B cell (primary cell): Measurements from ENCODE around the gene KLHL11. TPM values are rescaled to one million over a fixed set of nuclear protein-coding genes. Genes with fewer than 3 reads are reported as not detected.

Experiments used
- ATAC-seq: fragments of 200-7000 bp; cut with Tn5 transposase; one replicate; pipeline ENCODE4 v1.10.0; 2021; ENCODE audit warnings: low read depth, mild to moderate bottlenecking, moderate number of reproducible peaks, moderate library complexity
- CTCF ChIA-PET: fragments of 350-600 bp; sonication (Branson Sonifier 250); formaldehyde crosslinking; loops from one replicate; lab custom pipeline; 2021; ENCODE audit warnings: antibody characterized with exemption, inconsistent platforms; lab: Charles Lee
- POLR2A ChIA-PET: fragments of 350-600 bp; sonication (Branson Sonifier 250); formaldehyde crosslinking; loops from one replicate; lab custom pipeline; 2021; ENCODE audit warnings: antibody characterized with exemption; lab: Charles Lee
- DNase-seq: peaks from one replicate; pipeline ENCODE4 v3.0.0; 2013
- H2AFZ ChIP-seq: 2 replicates; pipeline ENCODE4 v1.6.1; 2012; ENCODE audit warnings: mild to moderate bottlenecking, low read depth, low read length; ENCODE audit not compliant: insufficient read depth, poor library complexity, severe bottlenecking
- H3K27ac ChIP-seq, 2 donors: 1 replicate in 1 of 2; 2 replicates in 1 of 2; pipeline ENCODE4 v1.5.1; 2012 to 2013; ENCODE audit warnings: low read length in 2 of 2, mild to moderate bottlenecking in 2 of 2, moderate library complexity in 1 of 2
- H3K27me3 ChIP-seq, 4 experiments: fragments of 200-600 bp in 1 of 4; sonication (generic) in 1 of 4; replicated peaks in 1 of 4; 1 replicate in 2 of 4; 2 replicates in 2 of 4; pipeline versions ENCODE4 v1.6.1 to v1.7.0; 2013 to 2016; ENCODE audit warnings: low read length in 3 of 4, mild to moderate bottlenecking in 2 of 4, mixed read lengths in 1 of 4, moderate library complexity in 1 of 4; ENCODE audit not compliant: insufficient read depth in 4 of 4, control insufficient read depth in 3 of 4; ENCODE audit errors: control extremely low read depth in 1 of 4
- H3K36me3 ChIP-seq, 2 experiments: replicated peaks in 1 of 2; 1 replicate in 1 of 2; 2 replicates in 1 of 2; pipeline versions ENCODE4 v1.6.1 to v1.7.1; 2013; ENCODE audit warnings: low read length in 1 of 2; ENCODE audit not compliant: insufficient read depth in 2 of 2, control insufficient read depth in 1 of 2; ENCODE audit errors: control extremely low read depth in 1 of 2, extremely low read depth in 1 of 2
- H3K4me1 ChIP-seq, 2 donors: fragments of 200-600 bp in 1 of 2; sonication (generic) in 1 of 2; 1 replicate in 1 of 2; 2 replicates in 1 of 2; pipeline versions ENCODE4 v1.5.1 to v1.6.1; 2013 to 2017; ENCODE audit warnings: low read length in 2 of 2; ENCODE audit not compliant: control insufficient read depth in 2 of 2, insufficient read depth in 2 of 2
- H3K4me2 ChIP-seq: replicated peaks from 2 replicates; pipeline ENCODE3; 2012; ENCODE audit warnings: mild to moderate bottlenecking, low read depth, low read length; ENCODE audit not compliant: poor library complexity, severe bottlenecking
- H3K4me3 ChIP-seq, 5 experiments: fragments of 200-600 bp in 1 of 5; sonication (generic) in 1 of 5; 1 replicate in 3 of 5; 2 replicates in 2 of 5; pipeline versions ENCODE4 v1.5.1 to v1.7.0; 2011 to 2016; ENCODE audit warnings: low read length in 4 of 5, mild to moderate bottlenecking in 4 of 5, low read depth in 2 of 5, control low read depth in 1 of 5, moderate library complexity in 1 of 5; ENCODE audit not compliant: insufficient read depth in 1 of 5; ENCODE audit errors: control extremely low read depth in 1 of 5, extremely low read depth in 1 of 5
- H3K79me2 ChIP-seq: fragments of 200-600 bp; sonication (generic); one replicate; pipeline ENCODE4 v1.6.0; 2016; ENCODE audit warnings: low read length; ENCODE audit not compliant: control insufficient read depth, insufficient read depth
- H3K9ac ChIP-seq: fragments of 200-600 bp; sonication (generic); 2 replicates; pipeline ENCODE4 v1.6.1; 2017; ENCODE audit warnings: mild to moderate bottlenecking, low read length, moderate library complexity
- H3K9me3 ChIP-seq, 3 donors: one replicate each; pipeline versions ENCODE4 v1.6.1 to v1.7.1; 2013; ENCODE audit warnings: low read length in 2 of 3; ENCODE audit not compliant: control insufficient read depth in 2 of 3, insufficient read depth in 1 of 3; ENCODE audit errors: control extremely low read depth in 1 of 3
- H4K20me1 ChIP-seq: 2 replicates; pipeline ENCODE4 v1.6.0; 2012; ENCODE audit warnings: mild to moderate bottlenecking, low read length; ENCODE audit not compliant: insufficient read depth, control insufficient read depth, poor library complexity, severe bottlenecking
- H3K27ac Mint-ChIP-seq: one replicate; pipeline ENCODE4 v1.8.0; 2021; ENCODE audit warnings: mixed read lengths
- H3K27me3 Mint-ChIP-seq: one replicate; pipeline ENCODE4 v1.8.0; 2021; ENCODE audit warnings: mixed read lengths
- H3K4me1 Mint-ChIP-seq: one replicate; pipeline ENCODE4 v1.8.0; 2021; ENCODE audit warnings: mixed read lengths
- H3K4me3 Mint-ChIP-seq: one replicate; pipeline ENCODE4 v1.8.0; 2021; ENCODE audit warnings: mixed read lengths
- H3K9me3 Mint-ChIP-seq: one replicate; pipeline ENCODE4 v1.8.0; 2022; ENCODE audit warnings: mixed read lengths; ENCODE audit not compliant: insufficient read depth
- CTCF ChIP-seq: fragments of 200-600 bp; IDR thresholded peaks from one replicate; pipeline ENCODE4 v1.8.0; 2022; ENCODE audit warnings: antibody characterized with exemption, mild to moderate bottlenecking
- EZH2 ChIP-seq: IDR thresholded peaks from 2 replicates; pipeline ENCODE4 v1.6.1; 2012; ENCODE audit warnings: borderline replicate concordance, low read depth, mild to moderate bottlenecking, moderate library complexity, low read length; ENCODE audit not compliant: insufficient read depth, poor library complexity, severe bottlenecking
- whole genome bisulfite sequencing: methylation state at CpG from one replicate; pipeline ENCODE4 v1.1.5; 2013; ENCODE audit warnings: missing lambda C conversion rate; ENCODE audit not compliant: insufficient coverage; 5-methylcytosine and 5-hydroxymethylcytosine counted together
- intact Hi-C: fragments of 100-400 bp; cut with micrococcal nuclease; formaldehyde crosslinking; loops from one replicate; pipeline ENCODE4 v1.10.0; 2022
- polyA plus RNA-seq: library from polyadenylated mRNA; depleted of rRNA; stranded (reverse); fragments of >200 nt; gene quantifications from 2 replicates; pipeline ENCODE4 v1.2.3, GENCODE V29; 2012
- total RNA-seq, 2 donors: library from RNA; stranded (reverse); fragments of 120-200 nt in 1 of 2; gene quantifications; 1 replicate in 1 of 2; 2 replicates in 1 of 2; pipeline versions ENCODE4 v1.2.3 to v1.2.4, GENCODE V29; 2013 to 2022

KLHL11 gene
- total and polyA plus RNA-seq, 2 donors (not counting 1 experiment from before 2014, with no cell fraction given), result 4.2 to 18.7 TPM

GRCh38 chr17:41835800-41836549 is 29.2 kb downstream of the KLHL11 start, which contains the start of gene NT5C3B:
Gene NT5C3B (minus strand): TSS chr17:41836232. CDS start chr17:41836193, 39 bp downstream.
- Mint-ChIP-seq H3K27me3 (no peaks in the 10 kb centered on the region), H3K9me3 (no peaks in the 10 kb centered on the region), H3K4me1 (peaks cover 13% of the 10 kb centered on the region), H3K4me3 (peak within 1 kb of the TSS; percentile 92), H3K27ac (peak within 1 kb of the TSS; percentile 85)
- peak within 1 kb of the TSS; percentile 21 to 80 (median 67) for H3K4me3 ChIP-seq
- H3K9ac ChIP-seq, result peak within 1 kb of the TSS; percentile 88
- under 1% methylated on average over 50 of the region's 72 CpGs for WGBS
- no peak for TF ChIP-seq CTCF
- TF ChIP-seq EZH2, result no peak
- H3K9me3 ChIP-seq, result no peaks in the 10 kb centered on the region
- intact Hi-C loops, result loop anchor here (1.0 kb wide), 2 partner anchors 25 to 29 kb away; partner anchors contain the start of genes KLHL11 and P3H4
- H4K20me1 ChIP-seq, result no peaks in the 10 kb centered on the region
- ChIA-PET CTCF (no interaction called here), POLR2A (interaction anchor here (0.7 to 1.1 kb wide), 2 partner anchors 29 to 1932 kb away, joined by 3 to 4 read pairs; partner anchors contain the start of gene KLHL11)
- DNase-seq, result peak; percentile 72
- H3K36me3 ChIP-seq, result peaks cover 0 to 15% of the 10 kb centered on the region in 2 experiments
- H3K79me2 ChIP-seq, result peaks cover 7% of the 10 kb centered on the region
- H2AFZ ChIP-seq, result peak within 1 kb of the TSS; percentile 97
- peaks cover 12 to 14% of the 10 kb centered on the region in 2 donors for H3K4me1 ChIP-seq
- H3K27me3 ChIP-seq, result peaks cover 0 to 13% (median 0%) of the 10 kb centered on the region in 4 experiments
- H3K4me2 ChIP-seq, result peak within 1 kb of the TSS; percentile 90
- peak within 1 kb of the TSS in 1 of 2 donors; percentile 62 for H3K27ac ChIP-seq
- peak; percentile 86 for ATAC-seq
